ENCODE data around the gene NPAS3.

Gene NPAS3

GRCh38 chr14:33347796-33348195 is 409.1 kb downstream of the NPAS3 start:
- no peak for DNase-seq

GRCh38 chr14:33348510-33348909 is 409.8 kb downstream of the NPAS3 start:
- no peak for DNase-seq

DNA sequence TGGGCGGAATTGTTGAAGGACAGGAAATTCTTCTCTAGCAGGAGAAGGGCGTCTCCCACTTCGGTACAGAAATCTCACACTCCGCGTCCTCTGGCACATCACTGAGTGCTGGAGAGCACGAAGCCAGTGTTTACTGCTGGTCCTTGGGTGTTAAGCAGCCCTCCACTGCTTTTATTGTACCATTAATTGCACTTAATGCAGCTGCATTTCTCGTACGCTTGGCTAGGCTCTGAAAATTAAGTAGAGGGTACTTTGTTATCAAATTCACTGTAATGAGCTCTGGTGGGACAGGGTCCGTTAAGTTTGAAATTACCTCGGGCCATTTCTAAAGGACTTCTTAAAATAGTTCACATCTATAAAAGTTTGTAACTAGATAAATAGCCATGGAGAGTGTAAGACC is 411.2 kb downstream of the NPAS3 start:
- DNase-seq, result no peak

DNA sequence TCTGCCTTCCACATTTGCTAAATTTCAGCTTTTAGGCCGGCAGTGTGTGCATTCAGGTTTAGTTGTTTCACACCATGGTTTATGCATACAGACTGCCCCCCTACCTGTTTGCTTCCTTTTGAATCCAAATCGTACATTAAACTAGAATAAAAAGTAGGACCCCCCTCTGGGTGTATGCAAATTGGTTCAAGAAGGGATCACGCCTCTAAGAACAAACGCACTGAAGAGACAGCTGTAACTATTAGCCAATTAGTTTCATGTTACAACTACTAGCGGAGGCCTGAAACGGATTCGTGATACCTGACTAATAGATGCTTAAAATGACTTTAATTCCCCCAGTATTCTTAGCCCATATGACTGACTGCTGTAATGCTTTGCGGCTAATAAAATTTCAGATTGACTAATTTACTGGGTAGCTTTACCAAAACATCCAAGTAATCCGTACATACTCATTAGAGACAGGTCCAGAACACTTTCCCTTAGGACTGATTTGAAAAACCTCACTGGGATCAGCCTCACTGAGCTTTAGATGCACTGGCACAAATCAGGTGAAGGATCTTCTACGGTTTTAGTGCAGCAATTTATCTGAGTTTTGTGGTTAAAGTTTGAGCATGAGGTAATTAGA is 411.8 kb downstream of the NPAS3 start:
- DNase-seq, result no peak

DNA sequence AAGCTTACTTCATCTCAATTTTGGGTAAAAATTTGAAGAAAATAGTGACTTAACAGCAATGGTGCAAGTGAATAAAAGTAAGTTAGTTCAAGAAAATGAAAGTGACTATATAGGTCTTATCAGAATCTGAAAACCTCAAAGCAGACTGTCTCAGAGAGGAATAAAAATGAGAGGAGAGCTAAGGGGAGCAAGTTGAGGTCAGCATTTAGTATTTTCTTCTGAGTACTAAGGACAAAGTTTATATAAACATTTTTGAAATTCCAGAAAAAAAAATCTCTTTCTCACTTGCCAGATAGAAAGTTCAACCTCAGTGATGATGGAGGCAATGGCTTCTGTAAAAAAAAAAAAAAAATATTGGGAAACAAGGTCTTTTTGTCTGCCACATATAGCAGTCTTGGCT is 414.1 kb downstream of the NPAS3 start:
- no peak for DNase-seq

DNA sequence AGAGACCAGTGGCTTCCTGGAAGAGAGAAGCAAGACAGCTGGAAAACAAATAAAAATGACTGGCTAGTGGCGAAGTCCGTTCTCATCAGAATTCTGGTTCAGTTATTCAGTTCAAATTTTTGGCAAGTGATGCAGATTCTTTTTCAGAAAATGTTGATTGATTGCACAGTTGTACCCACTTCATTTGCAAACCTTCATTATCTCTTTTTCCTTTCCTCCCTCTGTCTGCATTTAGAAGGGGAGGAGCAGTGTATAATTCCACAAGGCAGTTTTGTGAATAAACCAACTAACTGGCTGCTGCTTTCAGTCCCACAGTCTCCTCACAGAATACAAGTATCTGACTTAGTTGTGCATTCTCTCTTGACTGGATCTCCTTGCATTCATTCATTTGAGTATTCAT is 417.5 kb downstream of the NPAS3 start:
- DNase-seq, result no peak

- DNase-seq, result no peak
Measured at GRCh38 chr14:33357225-33358010, 418.7 kb downstream of the NPAS3 start.

- DNase-seq, result no peak
Measured at GRCh38 chr14:33359288-33359881, 420.7 kb downstream of the NPAS3 start.

DNA sequence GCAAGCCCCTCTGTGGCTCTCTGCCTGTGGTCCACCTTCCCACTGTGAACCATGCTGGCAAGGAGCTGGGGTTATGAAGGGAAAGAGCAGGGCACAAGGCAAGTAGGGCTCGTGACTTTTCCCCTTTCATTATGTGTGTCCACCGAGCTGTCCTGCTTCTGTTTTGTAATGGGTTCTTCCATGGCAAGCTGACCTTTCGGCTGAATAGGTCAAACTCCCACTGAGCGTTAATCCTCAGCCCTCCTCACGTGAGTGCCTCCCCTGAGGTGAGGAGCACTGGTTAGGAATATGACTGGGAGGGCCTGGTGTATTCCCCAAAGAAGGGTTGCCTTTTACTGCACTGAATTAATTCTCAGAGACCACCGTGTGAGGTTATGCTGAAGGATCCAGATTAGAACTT is 424.3 kb downstream of the NPAS3 start:
- DNase-seq, result no peak

DNA sequence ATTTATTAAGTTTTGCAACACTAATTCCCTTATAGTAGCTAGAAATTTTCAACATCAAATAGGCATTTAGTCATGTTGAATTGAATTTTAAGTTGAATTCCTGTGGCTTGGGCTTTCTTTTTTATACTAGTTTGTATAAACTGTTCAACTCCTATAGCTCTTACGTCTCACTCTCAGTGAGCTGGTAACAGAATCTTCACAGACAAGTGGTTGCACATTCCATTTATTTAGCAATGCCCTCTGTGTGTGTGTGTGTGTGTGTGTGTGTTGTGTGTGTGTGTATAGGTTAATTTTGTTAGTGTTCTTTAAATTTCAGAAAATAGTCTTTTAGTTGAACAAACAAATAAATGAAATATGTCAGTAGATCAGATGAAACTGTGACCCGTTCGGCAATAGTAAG is 425.0 kb downstream of the NPAS3 start:
- no peak for DNase-seq

GRCh38 chr14:33364466-33364865 is 425.8 kb downstream of the NPAS3 start:
- DNase-seq, result no peak

DNA sequence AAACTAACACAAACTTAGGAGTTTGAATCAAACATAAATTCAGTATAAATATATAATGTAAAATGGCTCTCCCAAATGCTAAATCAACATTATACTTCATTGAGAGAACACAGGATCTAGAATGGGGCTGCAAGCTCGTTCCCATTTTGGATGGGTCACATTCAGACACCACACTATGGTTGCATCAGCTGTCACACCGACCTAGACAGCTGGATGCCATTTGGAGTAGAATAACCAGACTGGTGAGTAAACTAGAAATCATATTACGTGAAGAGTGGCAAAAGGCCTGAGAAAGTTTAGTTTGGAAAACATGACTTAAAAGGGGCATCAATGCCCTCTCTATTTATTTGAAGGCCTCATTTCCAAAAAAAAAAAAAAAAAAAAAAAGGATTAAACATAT is 430.4 kb downstream of the NPAS3 start:
- no peak for DNase-seq

DNA sequence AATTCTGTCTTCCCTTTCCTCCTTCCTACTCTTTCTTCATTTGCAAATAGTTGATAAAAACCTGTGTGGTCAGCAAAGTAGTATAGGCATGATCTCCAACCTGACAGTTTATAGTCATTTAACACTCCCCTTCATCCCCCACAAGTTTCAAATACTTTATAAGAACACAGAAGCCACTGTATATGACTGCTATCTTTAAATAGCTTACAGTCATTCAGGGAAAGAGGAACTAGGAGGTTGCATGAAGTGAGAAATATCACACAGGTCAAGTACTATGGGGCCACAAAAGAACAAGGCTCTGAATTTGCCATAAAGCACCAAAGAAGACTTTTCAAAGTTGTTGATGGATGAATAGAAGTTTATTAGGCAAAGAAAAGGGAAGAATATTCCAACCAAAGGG is 431.3 kb downstream of the NPAS3 start:
- DNase-seq, result no peak

DNA sequence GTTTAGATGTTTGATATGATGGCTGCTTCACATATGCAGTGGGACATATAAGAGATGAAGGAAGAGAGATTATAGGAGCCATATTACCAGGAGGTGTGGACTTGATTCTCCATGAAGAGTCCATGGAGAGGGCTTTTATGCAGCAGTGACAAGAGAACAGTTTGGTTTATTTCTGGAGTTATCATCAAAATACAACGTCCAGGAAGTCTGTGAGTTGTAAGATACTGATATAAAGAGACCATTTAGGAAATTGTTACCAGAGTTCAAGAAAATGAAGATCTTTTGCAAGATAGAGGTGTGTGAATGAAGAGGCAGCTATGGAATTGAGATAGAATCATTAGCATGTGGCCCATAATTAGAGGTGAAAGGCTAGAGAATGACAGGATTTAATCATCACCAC is 431.7 kb downstream of the NPAS3 start:
- DNase-seq, result no peak

GRCh38 chr14:33375196-33375595 is 436.5 kb downstream of the NPAS3 start:
- no peak for DNase-seq

DNA sequence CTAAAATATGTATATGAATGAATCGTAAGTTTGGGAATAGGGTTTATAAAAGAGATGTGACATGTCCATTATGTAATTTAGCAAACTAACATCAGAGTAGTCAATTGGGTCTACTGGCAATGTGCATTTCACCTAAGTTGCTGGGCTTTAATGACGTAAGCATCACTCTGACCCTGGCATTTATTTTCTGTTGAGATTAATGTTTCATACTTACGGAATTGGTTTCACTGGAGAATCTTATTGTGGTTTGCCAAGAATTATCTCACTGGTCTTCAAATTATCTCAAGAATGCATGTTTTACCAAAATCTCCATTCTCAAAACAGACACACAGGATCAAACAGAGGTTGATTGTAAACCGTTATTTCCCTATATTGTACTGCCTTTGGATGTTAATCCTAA is 437.1 kb downstream of the NPAS3 start:
- no peak for DNase-seq

DNA sequence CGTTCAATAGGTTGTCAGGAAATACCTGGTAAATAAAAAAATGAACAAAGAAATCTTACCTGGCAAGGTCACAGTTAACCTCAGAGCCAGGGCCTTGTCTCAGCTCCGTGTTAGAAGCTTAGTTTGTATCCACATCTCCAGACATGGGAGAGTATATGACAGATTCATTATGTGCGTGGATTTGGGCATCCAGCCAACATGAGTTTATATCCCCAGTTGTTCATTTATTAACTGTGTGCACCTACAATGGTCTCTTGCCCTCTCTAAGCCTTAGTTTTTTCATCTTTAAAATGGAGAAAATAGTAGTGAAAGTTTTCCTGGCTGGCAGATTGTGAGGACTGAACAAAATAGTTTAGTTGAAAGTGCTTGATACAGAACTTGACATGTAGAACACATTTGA is 437.8 kb downstream of the NPAS3 start:
- no peak for DNase-seq

DNA sequence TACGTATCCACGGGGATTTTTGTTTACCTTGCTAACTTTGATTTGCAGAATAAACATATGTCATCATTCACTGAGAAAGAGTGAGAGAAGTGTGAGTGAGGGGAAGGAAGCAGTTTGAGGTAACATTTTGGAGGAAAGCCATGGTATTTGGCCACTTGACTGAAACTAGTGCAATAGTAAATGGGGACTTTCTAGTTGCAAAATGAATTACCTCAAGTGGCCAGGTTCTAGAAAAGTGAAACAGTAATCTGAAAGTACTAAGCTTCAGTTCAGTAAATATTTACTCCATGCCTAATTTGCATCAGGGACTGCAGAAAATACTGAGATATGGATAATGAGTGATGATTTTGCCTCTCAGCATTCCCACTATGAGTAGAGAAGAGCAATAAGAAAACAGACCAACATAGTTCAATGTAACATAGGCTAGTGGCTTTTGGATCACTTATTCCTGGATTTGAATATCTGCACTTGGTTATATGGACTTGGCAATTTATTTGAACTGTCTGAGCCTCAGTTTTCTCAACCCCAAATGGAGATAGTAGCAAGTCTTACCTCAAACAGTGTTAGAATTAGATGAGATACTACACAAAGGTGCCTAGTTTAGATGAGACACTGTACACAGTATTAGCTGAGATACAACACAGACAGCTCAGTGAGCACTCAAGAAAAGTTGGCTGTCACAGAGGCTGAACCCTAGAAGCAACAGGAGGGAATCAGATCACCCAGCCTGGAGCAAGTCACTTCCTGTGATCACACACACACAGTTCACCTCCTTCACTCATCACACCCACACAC is 439.1 kb downstream of the NPAS3 start:
- no peak for DNase-seq

GRCh38 chr14:33381717-33382116 is 443.0 kb downstream of the NPAS3 start:
- no peak for DNase-seq

DNA sequence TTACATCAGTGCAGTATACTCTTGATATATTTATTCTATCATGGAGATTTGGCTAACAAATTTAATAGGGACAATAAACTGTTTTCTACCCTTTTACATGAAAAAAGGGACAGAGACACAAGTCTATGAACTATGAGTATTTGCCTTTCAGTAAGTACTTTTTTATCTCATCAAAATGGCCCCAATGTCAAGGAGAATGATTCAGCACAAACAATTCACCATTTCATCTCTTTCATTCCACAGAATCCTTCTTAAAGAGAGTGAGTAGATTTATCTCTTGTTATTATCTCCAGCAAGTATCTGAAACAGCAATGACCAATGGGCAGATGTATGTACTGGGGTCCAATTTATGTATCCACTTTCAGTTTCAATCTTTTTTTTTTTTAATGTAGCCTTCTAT is 447.5 kb downstream of the NPAS3 start:
- DNase-seq, result no peak

DNA sequence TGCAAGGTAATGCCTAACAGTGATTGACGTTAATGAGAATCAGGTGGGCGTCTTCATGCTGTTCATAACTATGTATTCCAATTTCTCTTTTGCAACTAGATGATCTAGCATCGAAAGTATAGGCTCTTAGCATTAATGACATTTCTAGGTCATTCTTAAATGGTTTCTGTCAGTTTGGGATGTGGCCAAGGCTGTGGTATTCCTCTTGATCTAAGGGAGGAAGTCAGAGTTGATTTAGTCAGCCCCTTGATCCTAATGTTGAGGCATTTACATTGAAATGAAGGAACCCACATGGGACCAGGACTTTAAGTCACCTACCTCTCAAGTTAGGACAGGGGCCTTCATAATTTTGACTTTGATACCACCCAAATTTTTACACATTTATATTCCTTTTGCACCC is 448.1 kb downstream of the NPAS3 start:
- no peak for DNase-seq

- DNase-seq, result no peak
Measured at GRCh38 chr14:33390335-33390734, 451.7 kb downstream of the NPAS3 start.

DNA sequence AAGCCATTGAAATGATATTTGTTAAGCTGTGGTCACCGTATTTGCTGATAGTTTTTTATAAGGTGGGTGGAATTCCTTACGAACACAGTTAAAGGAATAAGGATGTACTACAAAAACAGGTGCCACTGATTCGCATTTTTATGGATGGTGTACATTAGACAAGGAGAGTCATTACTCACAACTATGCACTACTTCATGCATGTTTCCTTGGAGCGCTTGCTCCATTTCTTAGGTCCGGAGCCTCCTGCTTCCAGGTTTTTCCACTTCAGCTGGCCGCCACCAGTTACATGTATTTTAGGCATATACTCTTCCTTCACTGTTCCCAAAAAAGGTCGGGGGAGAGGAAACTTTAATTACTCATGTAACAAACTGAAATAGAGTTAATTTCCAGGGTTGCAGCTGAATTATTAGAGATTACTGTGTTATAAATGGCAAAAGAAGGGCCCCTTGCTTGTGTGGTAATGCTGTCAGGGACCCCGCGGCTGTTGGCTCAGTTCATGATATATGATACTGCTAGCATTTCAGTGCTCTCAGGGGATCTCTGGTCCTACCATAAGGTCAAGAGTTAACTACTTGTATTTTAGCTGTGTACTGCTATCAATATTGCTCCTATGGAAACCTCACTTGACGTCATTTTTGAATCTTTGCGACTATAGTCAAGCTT is 454.7 kb downstream of the NPAS3 start:
- no peak for DNase-seq
